GM19467 (cell line): ENCODE measurements around the gene USP54.
"Not testable (repeated sequence)": the region's sequence is repeated elsewhere in the genome, so short reads cannot be mapped to it uniquely, and the experiment has no call there.

Experiments used
- ATAC-seq: cut with Tn5 transposase; IDR thresholded peaks from one replicate; pipeline ENCODE4 v1.9.1; 2021; ENCODE audit warnings: mild to moderate bottlenecking, moderate library complexity; ENCODE audit not compliant: unreplicated experiment

USP54 gene

DNA sequence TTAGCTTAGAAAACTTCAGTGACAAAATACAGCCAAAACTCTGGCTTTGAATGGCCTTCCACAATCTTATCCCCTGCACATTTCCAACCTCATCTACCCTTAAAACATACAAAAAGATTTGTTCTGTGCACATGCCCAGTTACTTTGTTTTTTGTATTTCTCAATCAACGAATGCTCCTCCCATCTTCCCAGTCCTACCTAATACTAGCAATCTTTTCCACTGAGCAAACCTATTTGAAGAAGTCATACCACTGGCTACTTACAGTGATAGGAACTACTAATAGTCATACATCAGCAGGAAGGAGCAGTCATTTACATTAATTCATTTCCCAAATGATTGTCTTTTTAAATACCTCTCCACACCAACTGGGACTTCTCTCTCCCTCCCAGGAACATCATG lies 2.5 kb downstream of the USP54 start:
- ATAC-seq, result no peak

DNA sequence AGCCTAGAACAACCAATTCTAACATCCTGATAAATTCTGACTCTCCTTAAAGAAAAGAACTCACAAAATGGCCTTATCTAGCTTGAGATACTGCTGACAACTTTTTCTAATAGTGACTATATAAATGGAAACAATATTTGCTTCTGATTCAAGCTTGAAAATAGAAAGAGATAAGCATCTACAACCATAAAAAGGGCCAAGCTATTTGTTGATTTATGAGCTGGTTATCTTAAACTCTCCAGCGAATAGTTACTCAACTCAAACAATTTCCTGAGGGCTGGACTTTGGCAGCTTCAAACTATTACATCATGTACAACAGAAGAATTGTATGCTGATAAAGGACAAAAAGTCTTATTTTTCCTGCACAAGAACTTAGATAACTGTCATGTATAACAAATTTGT lies 4.6 kb downstream of the USP54 start:
- ATAC-seq, result no peak

DNA sequence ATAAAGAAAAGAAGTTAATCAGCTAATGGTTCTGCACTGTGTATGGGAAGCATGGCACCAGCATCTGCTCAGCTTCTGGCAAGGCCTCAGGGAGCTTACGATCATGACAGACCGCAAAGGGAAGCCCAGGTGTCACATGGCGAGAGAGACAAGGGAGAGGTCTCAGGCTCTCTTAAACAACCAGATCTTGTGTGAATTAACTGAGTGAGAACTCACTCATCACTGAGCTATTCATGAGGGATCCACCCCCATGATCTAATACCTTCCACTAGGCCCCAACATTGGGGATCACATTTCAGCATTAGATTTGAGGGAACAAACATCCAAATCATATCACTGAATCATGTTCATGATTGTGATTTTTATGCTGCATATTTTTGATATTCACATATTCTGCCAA lies 5.8 kb downstream of the USP54 start:
- no peak for ATAC-seq

DNA sequence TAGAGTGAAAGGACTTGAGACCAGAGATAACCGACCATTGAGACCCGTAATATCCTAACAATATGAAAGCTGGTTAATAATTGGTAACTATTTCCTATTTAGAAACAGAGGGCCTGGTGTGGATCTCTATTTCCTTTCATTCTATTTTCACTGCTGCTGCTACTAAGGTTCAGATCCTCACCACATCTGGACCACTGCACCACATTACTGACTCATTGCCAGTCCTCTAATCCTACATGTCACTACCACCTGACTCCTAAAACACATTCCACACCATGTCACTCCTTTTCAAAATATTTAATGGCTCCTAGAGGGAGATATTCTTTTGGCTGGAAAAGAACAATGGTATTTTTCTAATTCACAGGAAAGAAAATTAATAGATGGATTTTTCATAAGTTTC lies 6.4 kb downstream of the USP54 start:
- ATAC-seq, result no peak

DNA sequence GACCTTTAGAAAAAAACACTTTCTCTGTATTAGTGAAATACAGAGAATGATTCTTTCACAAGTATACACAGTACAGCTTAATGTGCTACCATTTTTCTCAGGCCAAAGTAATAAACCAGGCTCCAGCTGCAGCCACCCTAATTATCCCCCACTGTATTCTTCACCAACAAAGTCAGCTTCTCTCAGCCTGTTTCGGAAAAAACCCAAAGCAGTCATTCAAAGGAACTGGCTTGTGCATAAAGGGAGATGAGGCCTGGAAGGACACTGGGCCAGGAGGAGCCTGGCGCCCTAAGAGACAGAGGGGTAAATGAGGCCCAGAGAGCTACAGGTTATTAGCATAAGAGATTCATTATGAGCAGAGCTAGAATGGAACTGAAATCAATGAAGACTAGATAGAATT lies 9.2 kb downstream of the USP54 start:
- ATAC-seq, result no peak

DNA sequence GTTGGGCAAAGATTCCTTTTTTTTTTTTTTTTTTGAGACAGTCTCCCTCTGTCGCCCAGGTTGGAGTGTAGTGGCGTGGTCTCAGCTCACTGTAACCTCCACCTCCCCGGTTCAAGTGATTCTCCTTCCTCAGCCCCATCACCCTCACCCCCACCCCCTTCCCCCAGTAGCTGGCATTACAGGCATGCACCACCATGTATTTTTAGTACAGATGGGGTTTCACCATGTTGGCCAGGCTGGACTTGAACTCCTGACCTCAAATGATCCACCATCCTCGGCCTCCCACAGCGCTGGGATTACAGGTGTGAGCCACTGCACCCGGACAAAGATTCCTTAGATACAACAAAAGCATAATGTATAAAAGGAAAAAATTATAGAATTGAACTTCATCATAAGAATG lies 12.2 kb downstream of the USP54 start:
- not testable (repeated sequence) for ATAC-seq

DNA sequence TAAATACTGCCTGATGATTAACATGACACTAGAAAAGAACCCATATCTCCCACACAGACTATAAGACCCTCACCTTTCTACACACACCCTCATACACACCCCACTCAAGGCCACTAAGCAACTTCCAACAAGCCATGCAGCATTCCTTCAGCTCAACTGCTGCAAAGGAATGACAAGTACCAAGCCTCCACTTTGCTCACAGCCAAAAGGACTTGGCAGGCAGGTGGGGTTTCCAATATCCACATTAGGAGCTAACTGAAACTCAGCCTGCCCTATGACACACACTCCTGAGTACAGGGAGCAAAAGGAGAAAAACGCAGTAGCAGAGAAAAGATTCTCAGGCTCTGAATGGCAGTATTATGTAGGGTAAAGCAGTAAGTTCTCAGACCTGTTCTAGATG lies 13.4 kb downstream of the USP54 start:
- ATAC-seq, result no peak

DNA sequence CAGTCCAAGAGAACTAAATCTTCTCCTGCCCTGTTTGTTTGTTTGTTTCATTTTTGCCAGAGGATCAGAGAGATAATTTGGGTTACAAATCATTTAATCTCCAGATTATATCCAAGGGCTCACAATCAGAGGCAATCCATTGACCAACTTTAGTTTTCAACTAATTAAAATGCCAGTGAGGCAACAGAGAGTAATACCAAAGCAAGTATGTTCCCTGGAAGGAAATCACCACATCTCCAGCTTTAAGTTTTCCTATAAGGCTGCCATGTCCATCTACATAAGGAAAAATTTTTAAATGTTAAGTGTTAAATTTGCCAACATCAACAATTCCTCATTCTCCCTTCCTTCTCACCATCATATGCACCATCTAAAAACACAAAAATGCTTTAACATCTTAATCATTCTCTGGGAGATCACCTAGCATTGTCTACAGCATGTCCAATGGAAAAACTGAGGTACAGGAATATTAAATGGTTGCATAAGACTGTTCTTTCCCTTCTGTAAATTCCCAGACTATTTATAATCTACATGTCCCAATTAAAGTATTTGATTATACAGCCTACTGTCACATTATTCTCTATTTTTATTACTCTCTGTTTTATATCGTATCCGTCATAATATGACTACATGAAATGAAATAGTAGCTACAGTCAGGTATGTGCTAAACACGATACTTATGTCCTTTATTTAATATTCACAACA lies 14.1 kb downstream of the USP54 start:
- no peak for ATAC-seq

DNA sequence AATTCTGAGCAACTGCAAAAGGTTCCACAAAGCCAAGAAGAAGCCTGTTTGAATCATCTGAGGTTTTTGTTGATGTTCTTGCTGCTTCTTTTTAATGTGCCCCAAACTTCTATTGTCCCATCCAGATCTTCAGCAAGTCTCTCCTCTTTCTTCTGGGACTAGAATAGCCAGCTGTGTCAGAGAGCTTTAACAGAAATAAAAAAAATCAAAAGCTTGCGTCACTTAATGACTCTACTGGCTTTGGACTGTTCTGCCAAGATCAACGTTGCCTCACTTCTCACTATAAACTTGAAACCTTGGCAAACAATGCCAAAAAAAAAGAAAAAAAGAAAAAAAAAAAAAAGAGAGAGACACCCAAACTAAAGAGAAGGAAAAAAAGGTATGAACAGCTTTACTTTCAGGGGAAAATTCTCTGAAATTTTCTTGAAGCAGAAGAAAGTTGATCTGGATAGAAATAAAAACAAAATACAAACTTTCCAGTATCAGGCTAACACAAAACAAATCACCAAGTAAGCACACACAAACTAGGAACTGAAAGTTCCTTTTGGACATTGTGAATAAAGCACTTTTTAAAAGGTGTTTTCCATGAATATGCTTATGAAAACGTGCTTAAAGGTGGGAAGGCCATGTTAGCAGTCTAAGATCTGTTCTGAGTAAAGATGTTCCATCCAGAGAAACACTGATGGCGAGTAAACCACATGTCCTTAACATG lies 14.8 kb downstream of the USP54 start:
- no peak for ATAC-seq

DNA sequence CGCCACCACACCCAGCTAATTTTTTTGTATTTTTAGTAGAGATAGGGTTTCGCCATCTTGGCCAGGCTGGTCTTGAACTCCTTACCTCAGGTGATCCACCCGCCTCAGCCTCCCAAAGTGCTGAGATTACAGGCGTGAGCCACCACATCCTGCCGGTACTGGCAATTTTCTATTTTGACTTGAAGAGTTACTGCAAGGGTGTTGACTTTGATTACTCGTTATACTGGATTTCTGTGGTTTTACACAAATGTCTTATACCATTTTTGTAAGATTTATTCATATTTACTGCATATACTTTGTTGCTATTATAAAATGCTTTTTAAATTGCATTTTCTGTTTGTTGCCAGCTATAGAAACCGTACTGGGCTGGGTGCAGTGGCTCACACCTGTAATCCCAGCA lies 24.1 kb downstream of the USP54 start:
- not testable (repeated sequence) for ATAC-seq

DNA sequence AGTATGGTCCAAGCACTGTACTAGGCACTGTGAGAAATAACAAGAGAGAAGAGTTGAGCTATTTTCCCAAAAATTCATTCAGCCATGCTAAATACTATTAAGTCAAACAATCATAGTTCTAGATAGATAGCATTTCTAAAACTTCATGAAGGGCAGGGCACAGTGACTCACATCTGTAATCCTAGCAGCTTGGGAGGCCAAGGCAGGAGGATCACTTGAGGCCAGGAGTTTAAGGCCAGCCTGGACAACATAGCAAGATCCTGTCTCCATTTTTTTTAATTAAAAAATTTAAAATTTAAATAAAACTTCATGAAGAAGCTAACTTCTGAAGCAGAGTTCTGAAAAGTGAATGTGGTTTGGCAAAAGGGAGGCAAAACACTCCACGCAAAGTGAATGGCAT lies 29.9 kb downstream of the USP54 start:
- no peak for ATAC-seq

DNA sequence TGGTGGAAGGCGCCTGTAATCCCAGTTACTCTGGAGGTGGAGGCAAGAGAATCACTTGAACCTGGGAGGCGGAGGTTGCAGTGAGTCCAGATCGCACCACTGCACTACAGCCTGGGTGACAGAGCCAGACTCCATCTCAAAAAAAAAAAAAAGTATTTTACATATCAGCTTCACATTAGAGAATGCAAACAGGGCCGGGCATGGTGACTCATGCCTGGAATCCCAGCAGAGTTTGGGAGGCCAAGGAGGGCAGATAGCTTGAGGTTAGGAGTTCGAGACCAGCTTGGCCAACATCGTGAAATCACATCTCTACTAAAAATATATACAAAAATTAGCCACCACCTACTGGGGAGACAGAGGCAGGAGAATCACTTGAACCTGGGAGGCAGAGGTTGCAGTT lies 31.6 kb downstream of the USP54 start:
- no peak for ATAC-seq

DNA sequence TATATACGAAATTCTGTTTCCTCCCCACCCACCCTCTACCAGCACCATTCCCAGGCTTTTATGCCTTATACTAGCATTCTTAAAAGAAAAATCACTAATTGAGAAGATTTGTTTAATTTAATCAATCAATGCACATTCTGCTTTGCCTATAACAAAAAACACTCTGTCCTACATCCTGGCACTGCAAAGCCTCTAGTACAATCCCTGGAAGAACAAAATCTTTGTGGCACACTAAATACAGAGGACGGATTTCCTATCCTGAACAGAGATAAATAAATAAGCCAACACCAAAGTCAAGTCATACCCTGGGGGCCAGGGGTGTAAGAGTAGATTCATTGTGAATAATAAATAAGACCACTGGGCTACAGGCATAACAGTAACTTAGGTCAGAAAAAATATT lies 34.3 kb downstream of the USP54 start:
- ATAC-seq, result no peak

DNA sequence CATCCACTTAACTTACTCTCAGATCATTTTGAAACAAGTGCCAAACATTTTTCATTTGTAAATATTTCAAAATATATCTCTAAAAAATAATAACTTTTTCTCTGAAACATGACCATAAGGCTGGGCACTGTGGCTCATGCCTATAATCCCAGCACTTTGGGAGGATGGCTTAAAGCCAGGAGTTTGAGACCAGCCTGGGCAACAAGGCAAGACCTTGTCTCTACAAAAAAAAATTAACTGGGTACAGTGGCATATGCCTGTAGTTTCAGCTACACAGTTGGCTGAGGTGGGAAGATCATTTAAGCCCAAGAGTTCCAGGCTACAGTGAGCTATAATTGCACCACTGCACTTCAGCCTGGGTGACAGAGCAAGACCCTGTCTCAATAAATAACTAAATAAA lies 36.4 kb downstream of the USP54 start:
- no peak for ATAC-seq

DNA sequence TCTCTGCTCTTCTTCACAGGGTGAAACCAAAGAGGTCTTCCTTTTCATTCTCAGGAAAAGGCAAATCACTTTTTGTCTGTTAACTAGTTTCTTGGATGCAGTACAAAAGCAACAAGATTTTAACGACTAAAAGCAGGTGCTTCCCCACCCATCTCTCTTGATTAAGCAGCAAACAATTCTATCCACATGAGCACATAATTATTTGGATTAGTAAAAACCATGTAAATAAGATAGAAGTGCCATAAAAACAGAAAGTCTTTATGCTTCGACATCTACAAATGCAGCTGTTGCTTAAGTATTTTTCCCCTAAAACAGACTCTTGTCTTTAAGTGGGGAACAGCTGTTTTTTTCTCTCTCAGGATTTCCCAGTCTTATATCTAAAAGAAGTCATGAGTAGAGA lies 37.4 kb downstream of the USP54 start:
- no peak for ATAC-seq

DNA sequence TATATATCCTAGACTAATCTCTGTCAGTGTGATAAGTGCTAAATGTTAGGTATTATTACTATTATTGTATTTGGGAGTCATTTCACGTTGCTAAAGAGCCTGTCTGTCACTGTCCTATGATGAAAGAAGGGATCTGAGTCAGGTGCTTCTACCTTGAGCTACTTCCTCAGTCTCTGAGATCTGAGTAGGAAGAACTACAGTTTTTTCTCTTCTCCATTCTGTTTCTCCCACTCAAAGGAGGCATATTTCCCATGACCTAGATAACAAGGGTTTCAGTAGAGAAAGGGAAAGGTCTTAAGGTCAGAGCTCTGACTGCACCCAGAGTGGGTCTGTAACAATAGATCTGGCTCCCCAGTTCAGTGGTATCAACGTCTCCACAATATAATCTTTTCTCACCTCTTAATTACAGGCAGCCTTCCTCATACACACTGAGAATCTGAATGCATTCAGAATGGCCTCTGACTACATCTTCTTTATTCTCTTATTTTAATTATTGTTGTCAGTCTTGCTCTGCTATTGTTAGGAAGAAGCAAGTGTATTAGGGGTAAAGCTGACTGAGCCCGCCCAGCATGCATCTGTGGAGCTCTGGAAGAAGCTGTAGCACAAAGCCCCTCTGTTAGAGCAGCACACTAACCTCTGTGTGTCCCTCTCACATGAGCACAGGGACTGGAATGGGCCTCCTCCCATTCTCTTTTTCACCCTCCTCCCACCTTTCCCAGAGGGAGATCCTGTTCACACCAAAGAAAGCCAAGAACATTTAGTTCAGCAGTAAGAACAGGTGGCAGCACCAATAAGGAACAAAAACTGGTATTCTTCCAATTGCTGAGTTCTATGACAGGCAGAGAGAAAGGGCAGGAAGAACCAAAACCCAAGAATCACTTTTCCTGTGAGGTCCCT lies 38.1 kb downstream of the USP54 start:
- no peak for ATAC-seq

DNA sequence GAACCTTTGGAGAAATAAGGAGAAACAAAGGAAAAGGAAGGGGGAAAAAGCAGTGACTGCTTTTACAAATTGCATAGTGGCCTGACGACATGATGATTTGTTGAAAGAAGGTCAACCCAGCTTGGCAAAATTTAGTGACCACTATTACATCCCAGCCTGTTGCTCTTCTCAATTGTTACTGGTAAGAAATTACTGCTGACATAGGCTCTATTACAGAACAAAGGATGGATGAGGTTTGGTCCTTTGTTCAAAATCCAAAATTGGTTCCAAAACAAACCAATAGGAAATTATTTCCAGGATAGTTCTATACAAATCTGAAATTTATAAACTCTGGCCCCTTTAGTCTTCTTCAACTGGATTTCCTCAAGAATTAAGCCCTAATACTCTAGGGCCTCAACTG lies 39.6 kb downstream of the USP54 start:
- no peak for ATAC-seq

DNA sequence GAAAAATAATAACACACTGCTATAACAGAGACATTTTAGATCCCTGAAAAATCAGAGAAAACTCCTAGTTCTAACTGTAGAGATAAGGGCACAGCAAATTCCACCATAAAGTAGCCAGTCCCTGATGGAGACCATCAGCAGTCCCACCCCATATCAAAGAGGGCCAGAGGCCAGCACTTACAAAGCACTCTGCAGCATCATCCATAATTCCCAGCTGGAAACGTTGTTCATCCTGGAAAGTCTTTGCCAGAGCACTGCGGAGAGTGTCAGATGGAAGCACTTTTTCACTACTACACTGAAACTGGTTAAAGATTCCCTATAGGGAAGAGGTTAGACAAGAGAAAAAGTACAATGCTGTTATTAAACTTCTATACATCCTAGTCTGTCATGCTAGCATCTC lies 45.8 kb downstream of the USP54 start:
- ATAC-seq, result no peak

DNA sequence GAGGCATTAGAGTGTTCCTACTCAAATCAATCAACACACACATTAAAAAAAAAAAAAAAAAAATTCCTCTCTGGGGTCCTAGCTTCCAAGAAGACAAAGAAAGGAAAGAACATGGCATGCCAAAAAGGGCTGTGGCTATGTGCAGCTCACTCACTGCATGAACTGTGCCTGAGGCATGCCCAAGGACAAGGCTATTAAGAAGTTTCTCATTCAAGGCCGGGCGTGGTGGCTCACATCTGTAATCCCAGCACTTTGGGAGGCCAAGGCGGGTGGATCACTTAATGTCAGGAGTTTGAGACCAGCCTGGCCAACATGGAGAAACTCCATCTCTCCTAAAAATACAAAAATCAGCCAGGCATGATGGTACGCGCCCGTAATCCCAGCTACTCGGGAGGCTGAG lies 53.4 kb downstream of the USP54 start:
- ATAC-seq, result no peak

DNA sequence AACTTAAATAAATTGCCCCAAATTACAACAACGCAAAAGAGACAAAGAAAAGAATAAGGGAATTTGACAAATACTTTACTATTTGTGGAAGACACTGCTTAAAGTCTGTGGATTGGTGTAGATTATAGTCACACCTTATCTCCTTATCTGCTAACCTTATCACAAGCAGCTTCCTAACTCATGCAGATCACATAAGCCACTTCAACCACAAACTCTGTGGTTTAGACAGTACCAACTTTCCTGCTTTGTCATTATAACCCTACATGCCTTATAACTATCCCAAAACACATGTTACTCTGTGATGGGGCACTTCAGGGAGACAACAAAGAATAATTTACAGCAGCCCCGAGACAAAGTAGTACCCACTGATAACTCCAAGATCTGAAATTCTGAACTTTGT lies 53.9 kb downstream of the USP54 start:
- ATAC-seq, result no peak

DNA sequence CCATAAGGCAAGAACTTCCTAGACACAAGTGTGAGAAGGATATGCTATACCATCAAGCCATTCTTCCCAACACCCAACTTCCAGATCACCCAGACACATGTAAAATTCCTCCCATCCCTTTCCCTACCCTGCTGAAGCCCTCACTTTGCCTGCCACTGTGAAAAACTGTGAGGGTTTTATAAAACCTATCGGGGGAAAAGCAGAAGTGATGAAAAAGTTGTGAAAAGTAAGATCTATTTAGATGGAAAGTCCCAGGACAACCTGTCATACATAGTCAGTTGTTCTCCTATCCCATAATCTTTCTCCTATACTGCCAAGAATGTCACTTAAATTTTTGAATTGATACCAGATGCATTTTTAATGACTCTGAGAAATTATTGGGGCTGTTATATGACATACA lies 56.3 kb downstream of the USP54 start:
- no peak for ATAC-seq
